ENCODE measurements around the gene WWOX.

The WWOX gene

GRCh38 chr16:78799429-78799828 is 700.0 kb downstream of the WWOX start:
- no peak for DNase-seq (ENCODE audit: low read depth)

GRCh38 chr16:78800523-78800922 is 701.1 kb downstream of the WWOX start:
- DNase-seq (ENCODE audit: low read depth), result no peak

- DNase-seq (ENCODE audit: low read depth), result no peak
Observed at GRCh38 chr16:78804058-78804735, 704.7 kb downstream of the WWOX start.

DNA sequence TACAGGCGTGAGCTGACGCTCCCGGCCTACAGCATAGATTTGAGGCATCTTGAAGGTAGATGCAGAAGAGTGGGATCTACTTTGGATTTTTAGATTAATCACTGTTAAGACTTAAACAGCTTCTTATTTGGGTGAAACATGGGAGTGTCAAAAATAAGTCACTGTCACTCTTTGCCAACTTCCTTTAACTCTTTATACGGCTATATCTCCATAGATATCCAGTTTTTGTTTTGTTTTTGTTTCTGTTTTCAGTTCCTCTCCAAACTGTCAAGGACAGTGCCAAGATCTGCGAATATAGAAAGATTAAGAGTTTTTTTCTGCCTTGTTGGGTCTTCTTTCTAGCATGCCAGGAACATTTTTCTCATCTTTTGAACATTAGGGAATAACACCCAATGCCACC is 706.1 kb downstream of the WWOX start:
- DNase-seq (ENCODE audit: low read depth), result no peak

GRCh38 chr16:78811247-78811646 is 711.8 kb downstream of the WWOX start:
- no peak for DNase-seq (ENCODE audit: low read depth)

DNA sequence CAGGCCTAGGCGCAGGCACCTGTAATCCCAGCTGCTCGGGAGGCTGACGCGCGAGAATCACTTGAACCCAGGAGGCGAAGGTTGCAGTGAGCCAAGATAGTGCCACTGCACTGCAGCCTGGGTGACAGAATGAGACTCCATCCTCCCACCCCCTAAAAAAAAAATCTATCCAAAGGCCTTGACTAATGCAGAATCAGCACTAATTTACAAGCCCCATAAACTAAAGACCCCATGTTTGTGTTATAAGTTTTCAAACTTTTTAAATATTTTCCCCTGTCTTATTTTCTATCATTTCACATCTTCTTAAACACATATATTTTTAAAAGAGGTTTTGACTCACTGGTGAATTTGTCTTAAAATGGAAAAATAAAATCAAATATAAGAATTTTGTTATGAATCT is 713.1 kb downstream of the WWOX start:
- DNase-seq (ENCODE audit: low read depth), result no peak

- no peak for DNase-seq (ENCODE audit: low read depth)
Observed at GRCh38 chr16:78813661-78814311, 714.3 kb downstream of the WWOX start.

GRCh38 chr16:78815713-78816112 is 716.3 kb downstream of the WWOX start:
- no peak for DNase-seq (ENCODE audit: low read depth)

DNA sequence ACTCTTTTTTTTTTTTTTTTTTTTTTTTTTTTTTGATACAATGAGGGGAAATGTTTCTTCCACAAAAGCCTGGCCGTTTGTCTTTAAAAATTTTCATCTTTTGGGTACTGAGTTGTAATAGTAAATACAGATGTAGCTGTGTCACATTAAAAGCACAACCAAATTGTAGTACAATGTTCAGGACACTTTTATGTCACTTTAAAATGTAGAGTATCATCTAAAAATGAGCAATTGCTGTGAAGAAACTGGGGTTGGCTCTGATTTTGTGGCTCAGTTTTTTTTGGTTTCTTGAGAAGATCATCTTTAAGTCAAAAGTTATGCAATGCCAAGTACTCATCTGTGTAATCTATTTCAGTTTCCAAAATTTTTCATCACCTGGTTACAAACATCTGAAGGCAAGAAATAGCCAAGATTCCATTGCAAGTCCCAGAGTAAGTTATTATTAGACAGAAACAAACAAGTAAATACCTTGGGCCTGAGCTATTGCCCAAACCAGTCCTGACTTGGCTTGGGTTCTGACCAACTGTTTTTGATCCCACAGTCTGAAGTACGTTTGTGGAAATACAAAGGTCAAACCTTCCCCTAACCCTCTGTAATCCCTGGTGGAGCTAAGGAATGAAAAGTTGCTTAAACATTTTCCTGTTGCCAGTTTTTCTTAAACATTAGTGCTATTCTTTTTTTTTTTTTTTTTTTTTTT is 717.2 kb downstream of the WWOX start:
- no peak for DNase-seq (ENCODE audit: low read depth)

DNA sequence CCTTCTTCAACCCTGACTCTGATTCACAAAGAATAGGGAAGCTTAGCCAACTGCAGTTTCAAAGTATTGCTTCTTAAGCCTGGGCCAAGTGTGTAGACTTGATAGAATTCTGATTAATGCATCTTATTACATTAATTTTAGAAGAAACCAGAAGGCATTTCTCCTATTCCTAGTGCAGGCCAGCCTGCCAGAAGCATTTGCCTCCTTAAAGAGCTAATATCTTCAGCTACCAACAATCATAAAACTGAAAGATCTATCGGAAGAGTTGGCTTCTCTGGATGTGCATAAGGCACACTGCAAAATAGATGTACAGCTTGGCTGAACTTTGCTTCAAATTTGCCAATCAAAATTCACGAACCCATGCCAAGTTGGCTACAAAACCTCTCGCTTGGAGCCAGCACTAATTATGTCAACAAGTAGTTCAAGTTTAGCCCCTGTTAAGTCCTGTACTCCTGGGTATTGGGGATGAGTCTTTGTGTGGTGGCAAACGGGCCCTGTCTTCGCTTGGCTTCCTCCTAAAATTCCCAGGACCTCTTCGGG is 717.8 kb downstream of the WWOX start:
- DNase-seq (ENCODE audit: low read depth), result no peak

- DNase-seq (ENCODE audit: low read depth), result no peak
Observed at GRCh38 chr16:78821335-78821734, 721.9 kb downstream of the WWOX start.

DNA sequence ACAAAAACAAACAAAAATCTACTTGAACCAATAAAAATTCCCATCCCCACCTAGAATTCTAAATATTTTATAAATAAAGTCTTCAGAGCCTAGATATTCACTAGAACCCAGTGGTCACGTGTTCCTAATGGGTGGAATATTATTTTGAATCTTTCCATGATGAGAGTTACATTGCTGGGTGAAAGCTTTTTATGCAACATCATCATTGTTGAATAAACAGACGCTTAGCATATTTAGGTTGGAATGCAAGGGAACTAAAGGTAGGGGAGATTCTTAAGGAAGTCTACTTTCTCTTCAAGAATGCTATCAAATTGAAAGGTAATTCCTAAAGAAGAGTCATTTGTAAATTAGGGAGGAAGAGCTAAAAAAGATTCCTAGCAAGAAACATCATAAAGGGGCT is 723.1 kb downstream of the WWOX start:
- no peak for DNase-seq (ENCODE audit: low read depth)

DNA sequence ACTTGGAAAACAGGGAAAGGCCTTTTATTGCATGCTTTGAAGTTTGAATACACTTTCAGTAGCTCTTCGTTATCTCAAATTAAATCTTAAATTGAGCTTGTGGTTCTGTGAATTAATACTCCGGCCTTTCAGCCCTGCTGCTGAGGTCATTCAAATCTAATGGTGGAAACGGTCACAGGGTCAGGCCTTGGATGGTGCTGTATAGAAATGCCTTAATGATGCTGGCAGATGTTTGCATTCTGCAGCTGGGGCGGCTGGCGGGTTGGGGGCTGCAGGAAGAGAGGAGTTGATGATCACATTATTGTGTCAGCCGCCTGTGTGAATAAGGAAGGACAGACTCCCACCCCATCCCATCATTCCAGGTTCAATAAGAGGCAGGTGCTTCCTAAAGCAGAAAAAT is 723.6 kb downstream of the WWOX start:
- no peak for DNase-seq (ENCODE audit: low read depth)

GRCh38 chr16:78829280-78829679 is 729.8 kb downstream of the WWOX start:
- no peak for DNase-seq (ENCODE audit: low read depth)

GRCh38 chr16:78830599-78830998 is 731.1 kb downstream of the WWOX start:
- DNase-seq (ENCODE audit: low read depth), result no peak

- no peak for DNase-seq (ENCODE audit: low read depth)
Observed at GRCh38 chr16:78832100-78832499, 732.6 kb downstream of the WWOX start.

DNA sequence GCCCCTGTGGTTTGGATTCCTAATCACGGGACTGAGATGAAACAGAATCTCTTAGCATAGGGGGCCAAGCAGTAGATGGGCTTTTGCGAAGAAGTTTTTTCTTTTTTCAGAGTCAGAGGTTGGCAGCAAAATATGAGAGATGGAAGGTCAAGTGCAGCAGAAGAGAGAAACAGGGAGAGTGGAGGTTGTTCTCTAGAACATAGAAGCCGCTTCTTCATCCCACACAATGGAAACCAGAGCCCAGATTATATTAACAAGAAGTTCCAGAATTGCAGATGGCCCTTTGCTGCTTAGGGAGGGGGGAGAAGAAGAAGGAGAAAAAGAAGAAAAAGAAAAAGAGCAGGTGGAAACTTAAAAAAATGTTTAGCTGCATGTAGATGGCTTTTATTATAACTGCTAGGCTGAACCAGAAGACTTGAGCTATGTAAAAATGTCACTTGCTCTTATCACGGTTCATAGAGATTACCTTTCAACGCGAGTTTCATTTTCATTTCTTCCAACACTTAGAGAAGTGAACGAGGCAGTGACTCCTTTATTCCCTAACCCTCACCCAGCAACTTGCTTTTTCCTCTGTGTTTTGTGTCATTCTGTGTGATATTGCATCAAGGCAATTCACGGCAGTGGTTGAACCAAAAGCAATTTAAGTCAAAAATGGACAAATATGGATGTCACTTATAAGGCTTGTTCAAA is 737.5 kb downstream of the WWOX start:
- DNase-seq (ENCODE audit: low read depth), result no peak

DNA sequence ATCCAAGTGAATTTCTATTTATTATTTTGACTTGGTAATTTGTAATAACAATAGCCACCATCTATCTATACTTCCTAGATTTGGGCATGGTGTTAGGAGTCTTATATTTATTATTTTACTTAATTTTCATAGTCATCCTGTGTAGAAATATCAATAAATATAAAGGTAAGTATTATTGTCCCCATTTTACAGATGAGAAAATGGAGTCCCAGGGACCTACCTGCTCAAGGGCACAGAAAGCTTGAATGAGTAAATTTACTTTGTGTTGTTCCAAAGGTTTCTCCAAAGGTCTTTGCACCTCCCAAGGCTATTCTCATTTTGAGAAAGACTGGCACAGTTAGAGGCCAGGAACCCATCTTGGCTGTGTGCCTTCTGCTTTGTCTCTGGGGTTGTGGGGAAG is 738.3 kb downstream of the WWOX start:
- no peak for DNase-seq (ENCODE audit: low read depth)

GRCh38 chr16:78838276-78838675 is 738.8 kb downstream of the WWOX start:
- DNase-seq (ENCODE audit: low read depth), result no peak

DNA sequence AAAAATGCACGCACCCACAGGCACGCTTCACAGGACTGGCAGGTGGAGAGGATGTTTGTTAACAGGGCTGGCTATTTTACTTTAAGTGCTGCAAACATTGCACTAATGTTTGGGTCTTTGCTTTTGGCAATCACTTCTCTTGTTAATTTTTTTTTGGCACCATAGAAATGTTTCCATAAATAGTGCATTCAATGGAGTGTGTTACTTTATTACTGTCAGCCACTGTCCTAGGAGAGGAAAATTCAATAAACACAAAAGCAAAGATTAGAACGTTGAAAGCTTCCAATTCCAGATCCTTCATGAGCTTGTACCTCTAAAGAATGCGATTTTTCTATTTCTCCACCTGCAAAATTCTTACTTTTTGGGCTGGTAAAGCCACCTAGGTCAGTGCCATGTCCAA is 743.5 kb downstream of the WWOX start:
- DNase-seq (ENCODE audit: low read depth), result no peak

GRCh38 chr16:78843978-78844377 is 744.5 kb downstream of the WWOX start:
- DNase-seq (ENCODE audit: low read depth), result no peak

DNA sequence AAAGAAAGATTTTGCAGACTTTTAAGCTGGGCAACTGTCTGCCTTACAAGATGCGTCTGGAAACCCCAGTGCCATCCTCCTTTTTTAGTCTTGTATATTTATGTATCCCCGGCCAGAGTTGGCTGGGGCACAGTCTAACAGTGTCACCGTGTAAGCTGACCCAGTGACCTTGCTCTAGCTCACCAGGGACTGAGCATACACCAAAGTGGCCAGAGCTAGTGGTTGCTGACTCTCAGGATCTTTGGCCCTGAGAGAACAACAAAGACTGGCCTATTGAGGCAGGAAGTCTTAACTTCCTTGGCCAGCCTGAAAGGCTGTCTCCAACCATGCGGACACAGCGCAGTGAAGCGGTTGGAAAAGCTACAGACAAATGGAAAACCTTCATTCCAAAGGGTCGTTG is 745.2 kb downstream of the WWOX start:
- no peak for DNase-seq (ENCODE audit: low read depth)

GRCh38 chr16:78851266-78851665 is 751.8 kb downstream of the WWOX start:
- DNase-seq (ENCODE audit: low read depth), result no peak

All from stimulated activated CD8-positive, alpha-beta memory T cell treated with anti-CD3 and anti-CD28 coated beads, Interleukin-7, amount 100 ng/mL, for 24 hours (primary cell).